Measurements from ENCODE around the gene GPR83. TPM values are rescaled to one million over a fixed set of nuclear protein-coding genes. Genes with fewer than 3 reads are reported as not detected.
"Not testable (repeated sequence)": the region's sequence is repeated elsewhere in the genome, so short reads cannot be mapped to it uniquely, and the experiment has no call there.

GPR83 gene
- total RNA-seq, 2 donors from 2014 or later = not detected

- no peak overlapping the region for H3K27ac ChIP-seq
- no peak for ATAC-seq
- 80 to 85% methylated on average over 5 of the region's 5 CpGs for WGBS, 2 donors
- intact Hi-C loops (cut with DNase I) = no loop called here
- H3K4me1 ChIP-seq = no peaks in the 10 kb centered on the region
- no peaks in the 10 kb centered on the region for H3K9me3 ChIP-seq
- no peaks in the 10 kb centered on the region for H3K36me3 ChIP-seq (replicated peaks in 1 of 2; ENCODE audit: insufficient read depth in 1 of 2, low read depth in 2 of 2)
- H3K4me3 ChIP-seq = no peak overlapping the region
- H3K27me3 ChIP-seq = no peaks in the 10 kb centered on the region
- TF ChIP-seq CTCF (IDR thresholded peaks at IDR 0.05) (no peak), POLR2A (IDR thresholded peaks at IDR 0.05) (no peak)
- no peak for DNase-seq
These were observed 21.6 kb downstream of the GPR83 start for GRCh38 chr11:94379613-94380012.

GRCh38 chr11:94376841-94377240, 24.4 kb downstream of the GPR83 start:
- no peaks in the 10 kb centered on the region for H3K36me3 ChIP-seq (replicated peaks in 1 of 2; ENCODE audit: insufficient read depth in 1 of 2, low read depth in 2 of 2)
- no peak overlapping the region for H3K27ac ChIP-seq
- H3K9me3 ChIP-seq = no peaks in the 10 kb centered on the region
- no peak overlapping the region for H3K4me3 ChIP-seq
- H3K27me3 ChIP-seq = no peaks in the 10 kb centered on the region
- WGBS, 2 donors = 88% methylated on average over 1 of the region's 1 CpG
- DNase-seq (no peak), ATAC-seq (no peak)
- TF ChIP-seq POLR2A (IDR thresholded peaks at IDR 0.05) (no peak), CTCF (IDR thresholded peaks at IDR 0.05) (no peak)
- H3K4me1 ChIP-seq = no peaks in the 10 kb centered on the region
- intact Hi-C loops (cut with DNase I) = no loop called here

- H3K9me3 ChIP-seq; intact Hi-C loops (cut with DNase I); H3K27me3 ChIP-seq; H3K4me3 ChIP-seq; DNase-seq; H3K4me1 ChIP-seq; ATAC-seq; H3K36me3 ChIP-seq (replicated peaks in 1 of 2; ENCODE audit: insufficient read depth in 1 of 2, low read depth in 2 of 2); H3K27ac ChIP-seq: not testable (repeated sequence)
- WGBS, 2 donors = 45 to 61% methylated on average over 6 of the region's 6 CpGs
These were observed 30.6 kb downstream of the GPR83 start for GRCh38 chr11:94370576-94370975.

GRCh38 chr11:94350850-94351563, 50.2 kb downstream of the GPR83 start:
- H3K27me3 ChIP-seq; H3K36me3 ChIP-seq (replicated peaks in 1 of 2; ENCODE audit: insufficient read depth in 1 of 2, low read depth in 2 of 2); H3K4me3 ChIP-seq; intact Hi-C loops (cut with DNase I); ATAC-seq; H3K9me3 ChIP-seq; H3K4me1 ChIP-seq; H3K27ac ChIP-seq; DNase-seq: not testable (repeated sequence)
- WGBS, 2 donors = 71 to 79% methylated on average over 10 of the region's 10 CpGs

- H3K27ac ChIP-seq; H3K27me3 ChIP-seq; H3K9me3 ChIP-seq; H3K4me3 ChIP-seq; intact Hi-C loops (cut with DNase I); ATAC-seq; H3K36me3 ChIP-seq (replicated peaks in 1 of 2; ENCODE audit: insufficient read depth in 1 of 2, low read depth in 2 of 2); DNase-seq; H3K4me1 ChIP-seq: not testable (repeated sequence)
- WGBS, 2 donors = 64 to 70% methylated on average over 8 of the region's 8 CpGs
These were observed 54.9 kb downstream of the GPR83 start for GRCh38 chr11:94346311-94346710.

- TF ChIP-seq POLR2A (IDR thresholded peaks at IDR 0.05) (no peak), CTCF (IDR thresholded peaks at IDR 0.05) (no peak)
- DNase-seq = no peak
- Histone ChIP-seq H3K27me3 (no peaks in the 10 kb centered on the region), H3K36me3 (replicated peaks in 1 of 2; ENCODE audit: insufficient read depth in 1 of 2, low read depth in 2 of 2) (no peaks in the 10 kb centered on the region), H3K4me3 (no peak overlapping the region), H3K9me3 (no peaks in the 10 kb centered on the region), H3K27ac (no peak overlapping the region), H3K4me1 (no peaks in the 10 kb centered on the region)
- intact Hi-C loops (cut with DNase I) = no loop called here
- WGBS, 2 donors = 73 to 76% methylated on average over 1 of the region's 1 CpG
- ATAC-seq = no peak
These were observed 57.7 kb downstream of the GPR83 start for GRCh38 chr11:94343495-94343894.

All from body of pancreas (tissue), 4 donors.